CD14-positive monocyte (primary cell): ENCODE measurements around the gene DBNDD1. TPM values are rescaled to one million over a fixed set of nuclear protein-coding genes. Genes with fewer than 3 reads are reported as not detected.
A peak's percentile ranks its signal among the peaks of the same experiment; 100 is the strongest.

Experiments used
- DNase-seq, 3 donors: peaks; one replicate each; pipeline ENCODE4 v3.0.0-alpha.2; 2011 to 2022
- H2AFZ ChIP-seq: 2 replicates; pipeline ENCODE4 v1.6.0; 2012; ENCODE audit warnings: mild to moderate bottlenecking, low read depth, low read length, inconsistent platforms; ENCODE audit not compliant: insufficient read depth, poor library complexity, severe bottlenecking
- H3K27ac ChIP-seq, 2 donors: 1 replicate in 1 of 2; 2 replicates in 1 of 2; pipeline ENCODE4 v1.5.1; 2012 to 2013; ENCODE audit warnings: low read length in 2 of 2, control low read depth in 1 of 2, inconsistent platforms in 1 of 2, low read depth in 1 of 2, mild to moderate bottlenecking in 1 of 2
- H3K27me3 ChIP-seq, 2 donors: one replicate each; pipeline versions ENCODE4 v1.6.0 to v1.6.1; 2011 to 2013; ENCODE audit warnings: low read length in 2 of 2; ENCODE audit not compliant: control insufficient read depth in 2 of 2, insufficient read depth in 2 of 2
- H3K36me3 ChIP-seq, 2 donors: replicated peaks in 1 of 2; 1 replicate in 1 of 2; 2 replicates in 1 of 2; pipeline versions ENCODE4 v1.5.1 to v1.6.1; 2012 to 2013; ENCODE audit warnings: low read length in 2 of 2, control low read depth in 1 of 2, inconsistent platforms in 1 of 2, mild to moderate bottlenecking in 1 of 2; ENCODE audit not compliant: insufficient read depth in 2 of 2, control insufficient read depth in 1 of 2
- H3K4me1 ChIP-seq, 2 donors: 1 replicate in 1 of 2; 2 replicates in 1 of 2; pipeline versions ENCODE4 v1.5.1 to v1.6.1; 2012 to 2013; ENCODE audit warnings: low read length in 2 of 2, control low read depth in 1 of 2, inconsistent platforms in 1 of 2, mild to moderate bottlenecking in 1 of 2, moderate library complexity in 1 of 2; ENCODE audit not compliant: insufficient read depth in 2 of 2, control insufficient read depth in 1 of 2
- H3K4me2 ChIP-seq: replicated peaks from 2 replicates; pipeline ENCODE3; 2012; ENCODE audit warnings: low read length, moderate library complexity, mild to moderate bottlenecking; ENCODE audit not compliant: poor library complexity, severe bottlenecking; ENCODE audit errors: extremely low read depth
- H3K4me3 ChIP-seq, 3 experiments: fragments of 200-600 bp in 1 of 3; sonication (generic) in 1 of 3; replicated peaks in 1 of 3; 1 replicate in 2 of 3; 2 replicates in 1 of 3; pipeline ENCODE4 v1.5.1; 2011 to 2013; ENCODE audit warnings: low read length in 3 of 3, mild to moderate bottlenecking in 3 of 3, control low read depth in 2 of 3, low read depth in 2 of 3, inconsistent platforms in 1 of 3, moderate library complexity in 1 of 3
- H3K79me2 ChIP-seq: 2 replicates; pipeline ENCODE4 v1.6.0; 2012; ENCODE audit warnings: mild to moderate bottlenecking, control low read depth, inconsistent platforms, low read length, moderate library complexity; ENCODE audit not compliant: insufficient read depth
- H3K9ac ChIP-seq: 2 replicates; pipeline ENCODE4 v1.6.0; 2017; ENCODE audit warnings: low read length, mild to moderate bottlenecking; ENCODE audit not compliant: insufficient read depth, poor library complexity, severe bottlenecking
- H3K9me3 ChIP-seq, 2 donors: replicated peaks in 1 of 2; 1 replicate in 1 of 2; 2 replicates in 1 of 2; pipeline versions ENCODE4 v1.5.1 to v1.6.1; 2012 to 2013; ENCODE audit warnings: low read length in 2 of 2, control low read depth in 1 of 2; ENCODE audit not compliant: control insufficient read depth in 1 of 2, insufficient read depth in 1 of 2
- H4K20me1 ChIP-seq: 2 replicates; pipeline ENCODE4 v1.6.0; 2012; ENCODE audit warnings: mild to moderate bottlenecking, low read length, control low read depth, moderate library complexity; ENCODE audit not compliant: insufficient read depth
- H3K27ac Mint-ChIP-seq, 7 donors: one replicate each; pipeline ENCODE4 v1.8.0; 2020; ENCODE audit warnings: mild to moderate bottlenecking in 7 of 7, mixed read lengths in 7 of 7, moderate library complexity in 6 of 7, inconsistent platforms in 2 of 7
- H3K27me3 Mint-ChIP-seq, 3 donors: one replicate each; pipeline ENCODE4 v1.8.0; 2021 to 2022; ENCODE audit warnings: low read depth in 3 of 3, mild to moderate bottlenecking in 3 of 3, mixed read lengths in 3 of 3, moderate library complexity in 3 of 3, inconsistent platforms in 1 of 3
- H3K36me3 Mint-ChIP-seq, 2 donors: one replicate each; pipeline ENCODE4 v1.8.0; 2020; ENCODE audit warnings: mixed read lengths in 2 of 2, inconsistent platforms in 1 of 2, mild to moderate bottlenecking in 1 of 2
- H3K4me1 Mint-ChIP-seq: one replicate; pipeline ENCODE4 v1.8.0; 2020; ENCODE audit warnings: mild to moderate bottlenecking, mixed read lengths
- H3K4me3 Mint-ChIP-seq, 2 donors: one replicate each; pipeline ENCODE4 v1.8.0; 2020; ENCODE audit warnings: mild to moderate bottlenecking in 2 of 2, mixed read lengths in 2 of 2, moderate library complexity in 1 of 2
- H3K9me3 Mint-ChIP-seq, 7 donors: one replicate each; pipeline ENCODE4 v1.8.0; 2020 to 2022; ENCODE audit warnings: mixed read lengths in 7 of 7, mild to moderate bottlenecking in 6 of 7, moderate library complexity in 6 of 7, inconsistent platforms in 2 of 7
- WGBS: methylation state at CpG from one replicate; pipeline ENCODE4 v1.1.5; 2013; ENCODE audit warnings: missing lambda C conversion rate; ENCODE audit not compliant: insufficient coverage; 5-methylcytosine and 5-hydroxymethylcytosine counted together
- intact Hi-C, 2 donors: fragments of 100-400 bp; cut with micrococcal nuclease; formaldehyde crosslinking; loops; one replicate each; pipeline versions ENCODE4 v1.15.0 to v1.15.1; 2023
- polyA plus RNA-seq, 3 donors: library from polyadenylated mRNA; depleted of rRNA in 1 of 3; unstranded in 2 of 3; stranded (reverse) in 1 of 3; fragments of 300-500 nt in 2 of 3; fragments of >200 nt in 1 of 3; fragmentation: Illumina TruSeq in 2 of 3; gene quantifications; 1 replicate in 2 of 3; 2 replicates in 1 of 3; pipeline ENCODE4 v1.2.3, GENCODE V29; 2012 to 2021
- TF ChIP-seq, protein P1 (sequence below): fragments of 200-600 bp; IDR thresholded peaks from one replicate; pipeline ENCODE4 v1.8.0; 2022; ENCODE audit warnings: antibody characterized with exemption, mild to moderate bottlenecking

Gene DBNDD1
- polyA plus RNA-seq, 3 donors, result 0.07 TPM; not detected in 2

GRCh38 chr16:90020838-90021382 lies 1.7 kb upstream of the DBNDD1 start:
- peaks cover 0 to 7% (median 2%) of the 10 kb centered on the region in 7 donors for H3K9me3 Mint-ChIP-seq
- WGBS, result no CpG with 5 or more reads among the region's 2 CpGs
- peaks cover 30 to 42% of the 10 kb centered on the region in 2 donors for H3K4me1 ChIP-seq
- H3K9ac ChIP-seq, result no peak overlapping the region
- peaks cover 29% of the 10 kb centered on the region for H3K4me1 Mint-ChIP-seq
- no peaks in the 10 kb centered on the region for H4K20me1 ChIP-seq
- H3K4me3 ChIP-seq, result no peak overlapping the region
- peaks cover 0 to 10% of the 10 kb centered on the region in 2 donors for H3K9me3 ChIP-seq
- no peaks in the 10 kb centered on the region for H3K36me3 ChIP-seq
- no peaks in the 10 kb centered on the region for H3K79me2 ChIP-seq
- intact Hi-C loops, result no loop called here
- no peak overlapping the region for H3K4me2 ChIP-seq
- peaks cover 0 to 4% of the 10 kb centered on the region in 2 donors for H3K36me3 Mint-ChIP-seq
- H3K27me3 ChIP-seq, result peaks cover 14 to 37% of the 10 kb centered on the region in 2 donors
- H2AFZ ChIP-seq, result peak overlapping the region; percentile 50
- no peak overlapping the region for H3K27ac ChIP-seq
- peaks cover 30 to 42% (median 38%) of the 10 kb centered on the region in 3 donors for H3K27me3 Mint-ChIP-seq
- peak overlapping the region in 1 of 2 donors; percentile 20 for H3K4me3 Mint-ChIP-seq
- no peak for DNase-seq
- TF ChIP-seq, protein P1, sequence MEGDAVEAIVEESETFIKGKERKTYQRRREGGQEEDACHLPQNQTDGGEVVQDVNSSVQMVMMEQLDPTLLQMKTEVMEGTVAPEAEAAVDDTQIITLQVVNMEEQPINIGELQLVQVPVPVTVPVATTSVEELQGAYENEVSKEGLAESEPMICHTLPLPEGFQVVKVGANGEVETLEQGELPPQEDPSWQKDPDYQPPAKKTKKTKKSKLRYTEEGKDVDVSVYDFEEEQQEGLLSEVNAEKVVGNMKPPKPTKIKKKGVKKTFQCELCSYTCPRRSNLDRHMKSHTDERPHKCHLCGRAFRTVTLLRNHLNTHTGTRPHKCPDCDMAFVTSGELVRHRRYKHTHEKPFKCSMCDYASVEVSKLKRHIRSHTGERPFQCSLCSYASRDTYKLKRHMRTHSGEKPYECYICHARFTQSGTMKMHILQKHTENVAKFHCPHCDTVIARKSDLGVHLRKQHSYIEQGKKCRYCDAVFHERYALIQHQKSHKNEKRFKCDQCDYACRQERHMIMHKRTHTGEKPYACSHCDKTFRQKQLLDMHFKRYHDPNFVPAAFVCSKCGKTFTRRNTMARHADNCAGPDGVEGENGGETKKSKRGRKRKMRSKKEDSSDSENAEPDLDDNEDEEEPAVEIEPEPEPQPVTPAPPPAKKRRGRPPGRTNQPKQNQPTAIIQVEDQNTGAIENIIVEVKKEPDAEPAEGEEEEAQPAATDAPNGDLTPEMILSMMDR, result no peak
- peak overlapping the region in 1 of 7 donors; percentile 77 for H3K27ac Mint-ChIP-seq

- Mint-ChIP-seq H3K4me3 (peak overlapping the region; percentile 67 to 84), H3K4me1 (peaks cover 28% of the 10 kb centered on the region), H3K9me3 (peaks cover 0 to 7% (median 2%) of the 10 kb centered on the region in 7 donors), H3K27ac (peak overlapping the region in 1 of 7 donors; percentile 87), H3K36me3 (peaks cover 0 to 4% of the 10 kb centered on the region in 2 donors), H3K27me3 (peaks cover 35 to 45% (median 41%) of the 10 kb centered on the region in 3 donors)
- Histone ChIP-seq H3K9me3 (peaks cover 0 to 10% of the 10 kb centered on the region in 2 donors), H3K4me3 (no peak overlapping the region), H3K79me2 (no peaks in the 10 kb centered on the region), H3K27me3 (peaks cover 14 to 37% of the 10 kb centered on the region in 2 donors), H3K27ac (no peak overlapping the region), H3K9ac (no peak overlapping the region), H3K4me2 (no peak overlapping the region), H3K4me1 (peaks cover 30 to 41% of the 10 kb centered on the region in 2 donors), H4K20me1 (no peaks in the 10 kb centered on the region), H2AFZ (no peak overlapping the region), H3K36me3 (no peaks in the 10 kb centered on the region)
- no peak for DNase-seq
- TF ChIP-seq, protein P1, result no peak
- WGBS, result 91% methylated on average over 5 of the region's 9 CpGs
- intact Hi-C loops, result no loop called here
These were observed 1.1 kb upstream of the DBNDD1 start for GRCh38 chr16:90020260-90020837.
